Measurements from ENCODE around the gene SIAH3. TPM values are rescaled to one million over a fixed set of nuclear protein-coding genes. Genes with fewer than 3 reads are reported as not detected.

SIAH3 gene
- total RNA-seq, 5 donors from 2014 or later (not counting 1 experiment from before 2014, with no cell fraction given) = 0.19 to 4.8 (median 2.4) TPM

DNA sequence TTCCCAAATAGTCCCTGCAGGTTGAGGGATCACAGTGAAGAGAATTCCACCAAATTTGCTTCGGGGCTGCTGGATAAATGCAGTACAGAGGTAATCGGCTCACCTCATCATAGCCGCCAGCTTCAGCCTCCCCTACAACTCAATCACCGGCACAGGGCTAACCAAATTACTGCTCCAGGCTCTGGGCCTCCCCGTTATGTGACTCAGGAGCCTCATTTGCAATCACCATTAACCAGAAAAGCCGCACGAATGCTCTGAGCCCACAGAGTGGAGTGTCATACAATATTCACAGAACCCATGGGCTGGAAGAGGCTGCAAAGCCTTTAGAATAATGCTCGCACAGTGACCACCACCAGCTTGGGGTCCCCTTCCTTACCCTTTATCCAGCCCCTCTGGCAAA is 4.9 kb downstream of the SIAH3 start:
- WGBS (ENCODE audit: insufficient coverage) = 93% methylated on average over 7 of the region's 8 CpGs

GRCh38 chr13:45838171-45838745 is 13.3 kb downstream of the SIAH3 start:
- no peak for DNase-seq
- H3K9me3 Mint-ChIP-seq = no peaks in the 10 kb centered on the region
- no peak overlapping the region for H3K27ac Mint-ChIP-seq
- no peaks in the 10 kb centered on the region for H3K4me1 ChIP-seq (ENCODE audit: control insufficient read depth in 1 of 2, extremely low read depth in 1 of 2, insufficient read depth in 2 of 2, low read length in 2 of 2)
- POLR2A ChIA-PET = no interaction called here
- no peaks in the 10 kb centered on the region for H3K9me3 ChIP-seq
- H3K4me1 Mint-ChIP-seq = peaks cover 0 to 1% (median 0%) of the 10 kb centered on the region in 3 donors
- CTCF ChIA-PET = no interaction called here
- H3K27me3 Mint-ChIP-seq = no peaks in the 10 kb centered on the region
- H3K4me3 ChIP-seq (ENCODE audit: control insufficient read depth in 1 of 2, extremely low read depth in 1 of 2, low read length in 1 of 2) = no peak overlapping the region
- 81% methylated on average over 9 of the region's 12 CpGs for WGBS (ENCODE audit: insufficient coverage)
- peaks cover 0 to under 1% of the 10 kb centered on the region in 2 experiments for H3K27me3 ChIP-seq (replicated peaks in 1 of 2; ENCODE audit: control insufficient read depth in 2 of 2, extremely low read depth in 1 of 2, insufficient read depth in 2 of 2, low read length in 1 of 2)
- H3K36me3 ChIP-seq (ENCODE audit: control insufficient read depth in 2 of 2, extremely low read depth in 1 of 2, insufficient read depth in 1 of 2, low read length in 1 of 2) = no peaks in the 10 kb centered on the region
- no peak for ATAC-seq (replicated peaks in 1 of 4)
- H3K36me3 Mint-ChIP-seq = no peaks in the 10 kb centered on the region
- no peak overlapping the region for H3K27ac ChIP-seq (ENCODE audit: low read length)
- H3K4me3 Mint-ChIP-seq = no peak overlapping the region

More for the DNA sequence above, 4.9 kb downstream of the SIAH3 start:
- Mint-ChIP-seq H3K27me3 (peaks cover 0 to 14% of the 10 kb centered on the region in 2 donors), H3K4me1 (peaks cover 53 to 58% (median 55%) of the 10 kb centered on the region in 3 donors), H3K27ac (peak overlapping the region in 1 of 2 donors; percentile 38), H3K4me3 (peak overlapping the region in 1 of 3 donors; percentile 62), H3K9me3 (no peaks in the 10 kb centered on the region), H3K36me3 (no peaks in the 10 kb centered on the region)
- POLR2A ChIA-PET = no interaction called here
- CTCF ChIA-PET = no interaction called here
- Histone ChIP-seq H3K27ac (ENCODE audit: low read length) (no peak overlapping the region), H3K36me3 (ENCODE audit: control insufficient read depth in 2 of 2, extremely low read depth in 1 of 2, insufficient read depth in 1 of 2, low read length in 1 of 2) (no peaks in the 10 kb centered on the region), H3K4me3 (ENCODE audit: control insufficient read depth in 1 of 2, extremely low read depth in 1 of 2, low read length in 1 of 2) (no peak overlapping the region), H3K9me3 (no peaks in the 10 kb centered on the region), H3K27me3 (replicated peaks in 1 of 2; ENCODE audit: control insufficient read depth in 2 of 2, extremely low read depth in 1 of 2, insufficient read depth in 2 of 2, low read length in 1 of 2) (peaks cover 0 to 37% of the 10 kb centered on the region in 2 experiments), H3K4me1 (ENCODE audit: control insufficient read depth in 1 of 2, extremely low read depth in 1 of 2, insufficient read depth in 2 of 2, low read length in 2 of 2) (peaks cover 34 to 42% of the 10 kb centered on the region in 2 experiments)
- ATAC-seq (replicated peaks in 1 of 4) (no peak), DNase-seq (no peak)

- ATAC-seq (replicated peaks in 1 of 4) (no peak), DNase-seq (no peak)
- Mint-ChIP-seq H3K27me3 (no peaks in the 10 kb centered on the region), H3K36me3 (no peaks in the 10 kb centered on the region), H3K27ac (peak overlapping the region in 1 of 2 donors; percentile 36), H3K4me3 (no peak overlapping the region), H3K9me3 (no peaks in the 10 kb centered on the region), H3K4me1 (no peaks in the 10 kb centered on the region)
- WGBS (ENCODE audit: insufficient coverage) = no CpG with 5 or more reads among the region's 1 CpG
- Histone ChIP-seq H3K4me1 (ENCODE audit: control insufficient read depth in 1 of 2, extremely low read depth in 1 of 2, insufficient read depth in 2 of 2, low read length in 2 of 2) (no peaks in the 10 kb centered on the region), H3K36me3 (ENCODE audit: control insufficient read depth in 2 of 2, extremely low read depth in 1 of 2, insufficient read depth in 1 of 2, low read length in 1 of 2) (no peaks in the 10 kb centered on the region), H3K27me3 (replicated peaks in 1 of 2; ENCODE audit: control insufficient read depth in 2 of 2, extremely low read depth in 1 of 2, insufficient read depth in 2 of 2, low read length in 1 of 2) (no peaks in the 10 kb centered on the region), H3K4me3 (ENCODE audit: control insufficient read depth in 1 of 2, extremely low read depth in 1 of 2, low read length in 1 of 2) (no peak overlapping the region), H3K27ac (ENCODE audit: low read length) (no peak overlapping the region), H3K9me3 (no peaks in the 10 kb centered on the region)
- ChIA-PET POLR2A (no interaction called here), CTCF (no interaction called here)
Measured at GRCh38 chr13:45837111-45837510, 14.4 kb downstream of the SIAH3 start.

DNA sequence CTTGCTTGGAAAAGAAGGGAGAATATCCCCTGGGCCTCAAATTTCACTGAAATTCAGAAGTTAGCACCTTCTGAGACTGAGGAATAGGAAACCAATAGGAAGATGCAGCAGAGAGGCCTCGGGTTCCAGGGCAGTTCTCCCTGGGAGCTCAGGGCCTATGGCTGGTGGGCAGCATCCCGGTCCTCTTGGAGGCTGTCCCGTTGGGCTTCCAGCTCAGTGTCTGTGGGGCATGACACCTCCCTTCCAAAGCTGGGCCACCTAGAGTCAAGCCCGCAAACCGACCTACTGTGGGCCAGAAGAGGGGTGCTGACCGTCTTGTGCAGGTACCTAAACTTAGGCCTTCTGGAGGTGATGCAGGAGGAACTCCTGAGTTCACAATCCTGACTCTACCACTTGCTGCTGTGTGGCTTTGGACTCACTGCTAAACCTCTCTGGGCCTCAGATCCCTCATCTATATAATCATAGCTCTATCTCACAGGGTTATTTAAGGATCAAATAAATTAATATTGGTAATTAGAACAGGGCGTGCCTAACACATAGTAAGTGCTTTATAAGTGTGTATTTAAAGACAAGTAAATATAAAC is 17.1 kb downstream of the SIAH3 start:
- Histone ChIP-seq H3K27me3 (replicated peaks in 1 of 2; ENCODE audit: control insufficient read depth in 2 of 2, extremely low read depth in 1 of 2, insufficient read depth in 2 of 2, low read length in 1 of 2) (no peaks in the 10 kb centered on the region), H3K9me3 (no peaks in the 10 kb centered on the region), H3K36me3 (ENCODE audit: control insufficient read depth in 2 of 2, extremely low read depth in 1 of 2, insufficient read depth in 1 of 2, low read length in 1 of 2) (no peaks in the 10 kb centered on the region), H3K4me1 (ENCODE audit: control insufficient read depth in 1 of 2, extremely low read depth in 1 of 2, insufficient read depth in 2 of 2, low read length in 2 of 2) (no peaks in the 10 kb centered on the region), H3K4me3 (ENCODE audit: control insufficient read depth in 1 of 2, extremely low read depth in 1 of 2, low read length in 1 of 2) (no peak overlapping the region), H3K27ac (ENCODE audit: low read length) (no peak overlapping the region)
- no peak for ATAC-seq (replicated peaks in 1 of 4)
- Mint-ChIP-seq H3K4me3 (no peak overlapping the region), H3K27me3 (no peaks in the 10 kb centered on the region), H3K9me3 (no peaks in the 10 kb centered on the region), H3K36me3 (no peaks in the 10 kb centered on the region), H3K27ac (no peak overlapping the region), H3K4me1 (no peaks in the 10 kb centered on the region)
- WGBS (ENCODE audit: insufficient coverage) = 83% methylated on average over 3 of the region's 7 CpGs
- POLR2A ChIA-PET = interaction anchor here in 1 of 2 donors (1.1 kb wide), 1 partner anchor 94 kb away, joined by 3 read pairs; no protein-coding TSS in a partner anchor
- DNase-seq = no peak
- CTCF ChIA-PET = interaction anchor here in 1 of 2 donors (0.5 kb wide), 1 partner anchor 45 kb away, joined by 4 read pairs; no protein-coding TSS in a partner anchor

DNA sequence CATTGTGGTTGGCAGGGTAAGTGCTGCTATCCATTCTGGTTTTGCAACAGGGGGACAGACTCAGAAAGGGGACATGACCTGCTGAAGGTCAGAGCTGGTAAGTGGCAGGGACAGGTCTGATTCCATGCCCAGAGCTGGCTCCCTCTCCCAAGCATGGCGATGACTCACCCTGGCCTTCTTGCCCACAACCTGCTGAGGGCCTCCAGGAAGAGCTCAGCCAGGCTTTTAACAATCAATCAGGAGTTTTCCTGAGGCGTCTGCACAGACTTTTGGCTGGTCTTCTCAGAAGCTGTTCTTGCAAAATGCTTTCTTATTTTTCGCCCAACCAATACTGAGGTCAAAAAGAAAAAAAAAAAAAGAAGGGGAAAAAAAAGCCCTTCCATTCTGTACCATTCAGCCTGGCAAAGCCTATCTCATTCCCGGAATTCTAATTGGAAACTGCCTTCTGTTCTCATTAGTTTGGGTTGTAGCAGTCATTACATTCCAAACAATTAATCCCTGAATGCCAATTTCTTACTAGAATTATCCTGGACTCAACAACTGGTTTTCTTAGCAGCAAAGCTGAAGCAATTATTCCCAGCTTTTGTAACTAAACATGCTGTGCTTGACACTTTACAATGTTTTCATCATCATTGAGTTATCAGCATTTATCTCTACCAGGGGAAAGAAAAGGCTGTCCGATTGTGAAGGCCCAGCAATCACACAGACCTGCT is 17.7 kb downstream of the SIAH3 start:
- Histone ChIP-seq H3K27ac (ENCODE audit: low read length) (no peak overlapping the region), H3K4me3 (ENCODE audit: control insufficient read depth in 1 of 2, extremely low read depth in 1 of 2, low read length in 1 of 2) (no peak overlapping the region), H3K9me3 (no peaks in the 10 kb centered on the region), H3K4me1 (ENCODE audit: control insufficient read depth in 1 of 2, extremely low read depth in 1 of 2, insufficient read depth in 2 of 2, low read length in 2 of 2) (no peaks in the 10 kb centered on the region), H3K27me3 (replicated peaks in 1 of 2; ENCODE audit: control insufficient read depth in 2 of 2, extremely low read depth in 1 of 2, insufficient read depth in 2 of 2, low read length in 1 of 2) (no peaks in the 10 kb centered on the region), H3K36me3 (ENCODE audit: control insufficient read depth in 2 of 2, extremely low read depth in 1 of 2, insufficient read depth in 1 of 2, low read length in 1 of 2) (no peaks in the 10 kb centered on the region)
- 82% methylated on average over 3 of the region's 5 CpGs for WGBS (ENCODE audit: insufficient coverage)
- no peaks in the 10 kb centered on the region for H3K9me3 Mint-ChIP-seq
- no peak overlapping the region for H3K27ac Mint-ChIP-seq
- ChIA-PET CTCF (interaction anchor here in 1 of 2 donors (0.5 kb wide), 1 partner anchor 46 kb away, joined by 4 read pairs; no protein-coding TSS in a partner anchor), POLR2A (no interaction called here)
- H3K27me3 Mint-ChIP-seq = no peaks in the 10 kb centered on the region
- DNase-seq (no peak), ATAC-seq (replicated peaks in 1 of 4) (no peak)
- no peaks in the 10 kb centered on the region for H3K4me1 Mint-ChIP-seq
- H3K4me3 Mint-ChIP-seq = no peak overlapping the region
- H3K36me3 Mint-ChIP-seq = no peaks in the 10 kb centered on the region

GRCh38 chr13:45833242-45833641 is 18.3 kb downstream of the SIAH3 start:
- DNase-seq (no peak), ATAC-seq (replicated peaks in 1 of 4) (no peak)
- no peak overlapping the region for H3K27ac ChIP-seq (ENCODE audit: low read length)
- no peaks in the 10 kb centered on the region for H3K36me3 ChIP-seq (ENCODE audit: control insufficient read depth in 2 of 2, extremely low read depth in 1 of 2, insufficient read depth in 1 of 2, low read length in 1 of 2)
- H3K4me1 ChIP-seq (ENCODE audit: control insufficient read depth in 1 of 2, extremely low read depth in 1 of 2, insufficient read depth in 2 of 2, low read length in 2 of 2) = no peaks in the 10 kb centered on the region
- Mint-ChIP-seq H3K36me3 (no peaks in the 10 kb centered on the region), H3K27ac (no peak overlapping the region), H3K9me3 (no peaks in the 10 kb centered on the region), H3K4me3 (no peak overlapping the region), H3K27me3 (no peaks in the 10 kb centered on the region), H3K4me1 (no peaks in the 10 kb centered on the region)
- no peaks in the 10 kb centered on the region for H3K27me3 ChIP-seq (replicated peaks in 1 of 2; ENCODE audit: control insufficient read depth in 2 of 2, extremely low read depth in 1 of 2, insufficient read depth in 2 of 2, low read length in 1 of 2)
- no peaks in the 10 kb centered on the region for H3K9me3 ChIP-seq
- WGBS (ENCODE audit: insufficient coverage) = 68% methylated on average over 3 of the region's 4 CpGs
- no peak overlapping the region for H3K4me3 ChIP-seq (ENCODE audit: control insufficient read depth in 1 of 2, extremely low read depth in 1 of 2, low read length in 1 of 2)
- ChIA-PET CTCF (no interaction called here), POLR2A (no interaction called here)
